Activated CD4-positive, alpha-beta T cell treated with anti-CD3 and anti-CD28 coated beads, Interleukin-2, Interleukin-4, amounts not matched to agents 100 ng/mL and 50 ng/mL, durations not matched to agents 16 hours and 8 hours (primary cell): Measurements from ENCODE around the gene MEIOB.

Experiments used
- DNase-seq: peaks from one replicate; pipeline ENCODE4 v3.0.0-alpha.2; 2020; ENCODE audit warnings: low spot score

MEIOB gene

GRCh38 chr16:1828645-1829410 is 43.1 kb downstream of the MEIOB start:
- no peak for DNase-seq

- peak; percentile 91 for DNase-seq
Observed at GRCh38 chr16:1826691-1827573, 45.0 kb downstream of the MEIOB start, which contains the start of the genes FAHD1 and HAGH. Gene FAHD1, plus strand, starts transcription at chr16:1827206. Its CDS starts 33 bp downstream, at chr16:1827239. Gene HAGH, minus strand, starts transcription at chr16:1826825. Its CDS starts 38 bp downstream, at chr16:1826787.

GRCh38 chr16:1825864-1826690 is 45.9 kb downstream of the MEIOB start:
- DNase-seq = peak; percentile 48

GRCh38 chr16:1825381-1825863 is 46.5 kb downstream of the MEIOB start:
- DNase-seq = no peak

- DNase-seq = no peak
Observed at GRCh38 chr16:1823821-1824220, 48.1 kb downstream of the MEIOB start.

GRCh38 chr16:1822801-1823200 is 49.2 kb downstream of the MEIOB start:
- DNase-seq = no peak

GRCh38 chr16:1821861-1822611 is 49.9 kb downstream of the MEIOB start:
- no peak for DNase-seq

- DNase-seq = no peak
Observed at GRCh38 chr16:1820946-1821290, 51.0 kb downstream of the MEIOB start.

- DNase-seq = no peak
Observed at GRCh38 chr16:1820096-1820945, 51.6 kb downstream of the MEIOB start.

GRCh38 chr16:1819611-1820010 is 52.4 kb downstream of the MEIOB start:
- no peak for DNase-seq

- no peak for DNase-seq
Observed at GRCh38 chr16:1818873-1819525, 53.0 kb downstream of the MEIOB start.

- DNase-seq = no peak
Observed at GRCh38 chr16:1818204-1818872, 53.6 kb downstream of the MEIOB start.

- no peak for DNase-seq
Observed at GRCh38 chr16:1817716-1818115, 54.2 kb downstream of the MEIOB start.

GRCh38 chr16:1817276-1817589 is 54.7 kb downstream of the MEIOB start:
- no peak for DNase-seq

- DNase-seq = no peak
Observed at GRCh38 chr16:1816396-1817275, 55.3 kb downstream of the MEIOB start.

- no peak for DNase-seq
Observed at GRCh38 chr16:1815461-1815860, 56.5 kb downstream of the MEIOB start.

- DNase-seq = peak; percentile 46
Observed at GRCh38 chr16:1812732-1813163, 59.2 kb downstream of the MEIOB start.

GRCh38 chr16:1810536-1810935 is 61.4 kb downstream of the MEIOB start:
- no peak for DNase-seq
